Peyer's patch (tissue), 4 donors: ENCODE measurements around the gene PNCK.
"Not testable (repeated sequence)": the region's sequence is repeated elsewhere in the genome, so short reads cannot be mapped to it uniquely, and the experiment has no call there.

Source experiments
- POLR2A ChIP-seq, 2 donors: fragments of 450-650 bp; IDR thresholded peaks; one replicate each; pipeline ENCODE4 v1.5.1; 2017; ENCODE audit warnings: antibody characterized with exemption in 2 of 2, mild to moderate bottlenecking in 2 of 2, moderate library complexity in 2 of 2
- TF ChIP-seq, protein P1 (sequence below), 6 experiments: fragments of 450-650 bp in 4 of 6; fragments of 200-600 bp in 2 of 6; sonication (generic) in 1 of 6; IDR thresholded peaks; one replicate each; pipeline ENCODE4 v1.5.1; 2017 to 2019; ENCODE audit warnings: antibody characterized with exemption in 6 of 6, mild to moderate bottlenecking in 3 of 6, moderate library complexity in 1 of 6

DNA sequence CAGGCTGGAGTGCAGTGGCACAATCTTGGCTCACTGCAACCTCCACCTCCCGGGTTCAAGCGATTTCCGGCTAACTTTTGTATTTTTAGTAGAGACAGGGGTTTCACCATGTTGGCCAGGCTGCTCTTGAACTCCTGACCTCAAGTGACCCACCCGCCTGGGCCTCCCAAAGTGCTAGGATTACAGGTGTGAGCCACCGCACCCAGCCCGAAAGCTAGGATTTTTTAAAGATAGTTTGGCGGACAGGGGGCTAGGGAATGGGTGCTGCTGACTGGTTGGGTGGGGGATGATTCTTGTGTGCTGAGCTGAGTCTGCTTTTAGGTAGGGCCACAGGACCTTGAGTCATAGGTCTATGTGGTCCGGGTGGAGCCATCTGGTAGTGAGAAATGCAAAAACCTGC, 9.9 kb upstream of the PNCK start:
- not testable (repeated sequence) for TF ChIP-seq POLR2A (IDR thresholded peaks at IDR 0.05)
- TF ChIP-seq, protein P1, sequence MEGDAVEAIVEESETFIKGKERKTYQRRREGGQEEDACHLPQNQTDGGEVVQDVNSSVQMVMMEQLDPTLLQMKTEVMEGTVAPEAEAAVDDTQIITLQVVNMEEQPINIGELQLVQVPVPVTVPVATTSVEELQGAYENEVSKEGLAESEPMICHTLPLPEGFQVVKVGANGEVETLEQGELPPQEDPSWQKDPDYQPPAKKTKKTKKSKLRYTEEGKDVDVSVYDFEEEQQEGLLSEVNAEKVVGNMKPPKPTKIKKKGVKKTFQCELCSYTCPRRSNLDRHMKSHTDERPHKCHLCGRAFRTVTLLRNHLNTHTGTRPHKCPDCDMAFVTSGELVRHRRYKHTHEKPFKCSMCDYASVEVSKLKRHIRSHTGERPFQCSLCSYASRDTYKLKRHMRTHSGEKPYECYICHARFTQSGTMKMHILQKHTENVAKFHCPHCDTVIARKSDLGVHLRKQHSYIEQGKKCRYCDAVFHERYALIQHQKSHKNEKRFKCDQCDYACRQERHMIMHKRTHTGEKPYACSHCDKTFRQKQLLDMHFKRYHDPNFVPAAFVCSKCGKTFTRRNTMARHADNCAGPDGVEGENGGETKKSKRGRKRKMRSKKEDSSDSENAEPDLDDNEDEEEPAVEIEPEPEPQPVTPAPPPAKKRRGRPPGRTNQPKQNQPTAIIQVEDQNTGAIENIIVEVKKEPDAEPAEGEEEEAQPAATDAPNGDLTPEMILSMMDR (IDR thresholded peaks at IDR 0.05), result not testable (repeated sequence)
